GM21367 (cell line): Measurements from ENCODE around the gene TSPEAR.

Experiments
- ATAC-seq: cut with Tn5 transposase; IDR thresholded peaks from one replicate; pipeline ENCODE4 v1.9.1; 2021; ENCODE audit not compliant: unreplicated experiment

TSPEAR gene

GRCh38 chr21:44533121-44533890 lies 178.1 kb downstream of the TSPEAR start:
- ATAC-seq, result no peak

- no peak for ATAC-seq
These were observed 178.7 kb downstream of the TSPEAR start for GRCh38 chr21:44532712-44533111.

DNA sequence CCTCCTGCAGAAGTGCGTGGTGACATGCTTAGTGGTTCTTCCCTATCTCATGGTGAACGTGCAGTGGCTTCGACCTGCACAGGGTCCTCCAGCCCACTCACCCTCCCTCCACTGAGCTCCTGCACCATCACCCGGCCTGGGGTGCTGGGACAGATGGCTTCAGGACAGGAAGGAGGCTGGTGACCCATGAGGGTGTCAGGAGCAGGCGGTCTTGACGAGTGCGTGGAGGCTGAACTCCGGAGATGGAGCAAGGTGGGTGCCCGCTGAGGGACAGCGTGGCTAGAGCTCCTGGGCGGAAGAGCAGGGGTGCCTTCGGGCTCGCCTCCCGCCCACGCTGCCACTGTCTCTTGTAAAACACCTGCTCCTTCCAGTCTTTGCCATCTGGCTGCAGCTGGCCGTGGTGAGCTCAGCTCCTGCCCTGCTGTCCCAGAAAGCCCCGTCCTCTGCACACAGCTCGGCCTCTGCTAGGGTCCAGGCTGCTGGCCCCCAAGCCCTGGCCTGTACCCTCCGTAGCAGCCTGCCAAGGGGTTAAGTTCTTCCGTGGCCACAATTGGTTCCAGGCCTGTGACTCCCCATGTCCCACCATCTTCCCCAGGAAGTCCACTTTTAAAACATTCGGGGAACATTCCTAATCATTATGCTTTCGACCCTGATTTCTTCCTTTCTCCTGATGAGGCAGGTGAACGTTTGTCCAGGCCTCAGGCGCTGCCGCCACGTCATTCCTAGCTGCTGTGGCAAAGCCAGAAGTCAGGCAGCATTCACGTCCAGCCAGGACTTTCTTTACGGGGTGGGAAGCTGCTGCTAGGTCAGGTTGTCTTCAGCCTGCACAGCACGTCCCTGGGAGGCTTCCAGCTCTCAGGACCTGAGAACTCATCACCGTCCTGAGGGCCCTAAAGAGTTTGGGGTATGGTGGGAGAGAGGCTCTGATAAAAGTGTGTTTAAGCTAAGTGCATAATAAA lies 179.5 kb downstream of the TSPEAR start:
- ATAC-seq, result no peak

DNA sequence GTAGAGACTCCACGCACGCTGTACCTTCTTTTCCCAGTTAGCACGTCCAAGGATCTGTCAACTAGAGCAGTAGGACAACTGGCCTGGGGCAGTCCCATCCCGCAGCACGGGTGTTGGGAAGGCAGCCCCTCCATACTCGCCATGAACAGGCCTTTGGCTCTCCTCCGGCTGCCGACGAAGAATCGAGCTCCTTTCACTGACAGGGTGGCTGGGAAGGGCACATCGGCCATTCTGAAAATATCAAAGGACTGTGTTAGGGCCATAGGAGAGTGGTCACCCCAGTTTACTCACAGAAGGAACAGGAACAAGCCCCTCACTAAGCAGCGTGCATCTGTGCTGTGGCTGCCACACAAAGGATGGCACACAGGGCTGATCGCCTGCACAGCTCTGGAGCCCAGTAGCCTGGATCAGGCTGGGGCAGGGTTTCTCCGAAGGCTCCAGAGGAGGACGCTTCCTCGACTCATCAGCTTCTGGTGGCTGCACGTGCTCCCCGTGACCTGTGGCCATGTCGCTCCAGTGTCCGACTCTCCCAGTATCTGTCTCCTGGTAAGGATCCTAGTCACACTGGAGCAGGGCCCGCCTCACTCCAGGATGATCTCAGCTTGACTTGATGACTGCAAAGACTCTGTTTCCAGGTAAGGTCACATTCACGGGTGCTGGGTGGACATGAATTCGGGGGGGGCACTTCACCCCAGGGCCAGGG lies 180.3 kb downstream of the TSPEAR start:
- ATAC-seq, result no peak

GRCh38 chr21:44530221-44530902 lies 181.0 kb downstream of the TSPEAR start:
- no peak for ATAC-seq

DNA sequence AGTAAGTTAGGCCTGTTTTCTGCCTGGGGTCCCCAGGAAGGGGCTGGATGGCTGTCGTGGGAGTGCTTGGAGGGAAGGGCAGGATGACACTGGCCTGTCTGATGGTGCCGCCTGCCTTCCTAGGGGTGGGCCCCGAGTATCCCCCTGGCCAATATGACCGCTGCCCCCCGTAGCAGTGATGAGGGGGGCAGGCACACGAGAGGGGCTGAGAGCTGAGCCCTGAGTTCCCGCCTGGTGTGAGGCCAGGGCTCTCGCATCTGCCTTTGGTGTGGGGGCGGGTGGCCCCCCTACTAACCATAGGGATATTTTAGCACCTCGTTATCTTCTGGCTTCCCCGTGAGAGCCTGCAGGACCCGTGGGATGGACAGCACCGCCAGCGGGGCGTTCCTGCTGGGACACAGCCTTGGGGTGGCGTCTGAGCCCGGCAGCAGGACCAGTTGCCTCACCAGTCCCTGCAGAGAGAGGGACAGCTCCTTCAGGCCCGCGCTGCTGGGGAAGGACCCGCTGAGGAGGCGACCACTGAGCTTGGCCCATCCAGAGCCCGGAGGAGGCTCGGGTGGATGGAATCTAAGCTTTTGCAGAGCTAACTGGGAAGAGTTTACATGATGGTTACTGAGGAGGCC lies 181.8 kb downstream of the TSPEAR start:
- ATAC-seq, result no peak

DNA sequence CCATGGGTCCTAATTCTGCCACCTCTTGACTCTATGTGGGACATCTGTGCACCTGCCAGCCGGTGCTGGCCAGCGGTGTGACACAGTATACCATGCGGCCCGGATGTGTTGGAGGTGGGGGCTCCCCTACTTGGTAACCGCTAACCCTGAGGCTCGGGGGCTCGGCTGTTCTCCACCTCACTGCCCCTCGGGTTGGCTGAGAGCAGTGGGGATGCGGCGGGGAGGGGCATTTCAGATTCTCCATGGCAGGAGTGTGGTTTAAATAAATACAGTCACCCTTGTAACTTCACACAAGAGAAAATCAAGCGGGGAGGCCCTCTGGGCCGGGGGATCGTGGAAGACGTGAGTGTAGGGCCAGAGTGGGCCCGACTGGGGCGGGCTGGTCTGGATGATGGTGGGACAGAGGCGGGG lies 182.4 kb downstream of the TSPEAR start:
- ATAC-seq, result no peak

DNA sequence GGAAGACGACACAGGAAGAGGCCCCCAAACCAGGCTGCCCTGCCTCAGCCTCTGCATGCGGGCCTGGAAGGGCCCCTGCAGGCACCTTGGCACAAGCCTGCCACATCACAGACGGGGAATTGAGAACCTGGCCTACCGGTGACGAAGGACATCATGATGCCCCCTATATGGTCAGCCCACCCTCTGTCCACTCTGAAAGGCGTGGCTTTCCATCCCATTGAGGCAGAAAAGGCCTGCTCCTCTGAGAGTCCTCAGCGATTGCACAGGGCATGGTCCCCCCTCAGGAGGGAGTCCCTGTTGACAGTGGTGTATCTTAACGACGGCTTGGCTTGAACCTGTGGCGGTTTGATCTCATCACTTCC lies 182.8 kb downstream of the TSPEAR start:
- no peak for ATAC-seq

- ATAC-seq, result no peak
These were observed 183.3 kb downstream of the TSPEAR start for GRCh38 chr21:44527983-44528633.

DNA sequence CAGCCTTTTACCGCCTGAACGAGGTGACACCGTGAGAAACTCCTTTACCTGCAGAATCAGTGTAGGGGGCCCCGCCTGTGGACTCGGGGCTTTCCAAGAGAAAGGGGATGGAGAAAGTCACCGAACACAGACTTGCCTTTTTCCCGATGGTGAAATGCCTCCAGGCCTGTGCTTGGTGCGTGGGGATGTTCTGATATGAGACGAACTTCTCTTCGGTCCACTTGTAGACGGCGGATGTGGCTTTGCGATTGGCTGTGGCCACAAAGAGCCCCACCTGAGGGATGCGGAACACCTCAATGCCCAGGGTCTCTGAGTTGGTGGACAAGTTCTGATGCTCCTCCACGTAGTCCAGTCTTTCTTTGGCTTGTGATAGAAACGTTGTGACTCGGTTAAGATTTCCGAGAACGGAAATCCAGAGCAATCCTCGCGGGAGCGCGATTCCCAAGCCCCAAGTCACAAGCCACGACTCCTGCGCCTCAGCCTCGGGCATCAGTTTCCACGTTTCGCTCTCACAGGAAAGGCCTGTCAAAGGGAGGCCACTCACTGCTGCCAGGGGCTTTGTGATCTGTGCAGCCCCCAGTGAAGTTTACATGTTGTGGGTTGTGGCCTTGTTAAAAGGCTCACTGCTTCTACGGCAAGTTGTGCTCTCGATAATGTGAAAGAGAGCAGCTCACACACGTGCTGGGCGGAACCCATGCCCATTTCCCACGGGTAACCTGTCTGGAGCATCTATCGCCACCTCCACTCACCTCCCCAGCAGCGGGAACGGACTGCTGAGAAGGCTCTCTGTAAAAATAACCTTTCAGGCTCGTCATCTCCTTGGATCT lies 184.0 kb downstream of the TSPEAR start:
- ATAC-seq, result no peak

- ATAC-seq, result no peak
These were observed 185.0 kb downstream of the TSPEAR start for GRCh38 chr21:44526096-44526997.

GRCh38 chr21:44525391-44526095 lies 185.8 kb downstream of the TSPEAR start:
- no peak for ATAC-seq

DNA sequence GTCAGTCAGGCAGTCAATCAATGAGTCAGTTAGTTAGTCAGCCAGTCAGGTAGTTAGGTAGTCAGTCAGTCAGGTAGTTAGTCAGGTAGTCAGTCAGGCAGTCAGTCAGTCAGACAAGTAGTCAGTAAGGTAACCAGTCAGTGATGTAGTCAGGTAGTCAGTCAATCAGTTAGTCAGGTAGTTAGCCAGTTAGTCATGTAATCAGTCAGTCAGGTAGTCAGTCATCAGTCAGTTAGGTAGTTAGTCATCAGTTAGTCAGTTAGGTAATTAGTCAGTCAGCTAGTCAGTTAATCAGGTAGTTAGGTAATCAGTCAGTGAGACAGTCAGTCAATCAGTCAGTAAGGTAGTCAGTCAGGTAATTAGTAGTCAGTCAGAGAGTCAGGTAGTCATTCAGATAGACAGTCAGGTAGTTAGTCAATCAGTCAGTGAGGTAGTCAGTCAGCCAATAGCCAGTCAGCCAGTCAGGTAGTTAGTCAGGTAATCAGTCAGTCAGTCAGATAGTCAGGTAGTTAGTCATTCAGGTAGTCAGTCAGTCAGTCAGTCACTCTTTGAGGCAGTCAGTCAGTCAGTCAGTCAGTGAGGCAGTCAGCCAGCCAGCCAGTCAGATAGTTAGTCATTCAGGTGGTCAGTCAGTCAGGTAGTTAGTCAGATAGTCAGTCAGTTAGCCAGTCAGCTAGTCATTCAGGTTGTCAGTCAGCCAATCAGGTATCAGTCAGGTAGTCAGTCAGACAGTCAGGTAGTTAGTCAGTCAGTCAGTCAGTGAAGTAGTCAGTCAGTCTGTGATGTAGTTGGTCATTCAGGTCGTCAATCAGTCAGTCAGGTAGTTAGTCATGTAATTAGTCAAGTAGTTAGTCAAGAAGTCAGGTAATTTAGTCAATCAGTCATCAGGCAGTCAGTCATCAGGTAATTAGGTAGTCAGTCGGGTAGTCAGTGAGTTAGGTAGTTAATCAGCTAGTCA lies 186.7 kb downstream of the TSPEAR start:
- ATAC-seq, result no peak

DNA sequence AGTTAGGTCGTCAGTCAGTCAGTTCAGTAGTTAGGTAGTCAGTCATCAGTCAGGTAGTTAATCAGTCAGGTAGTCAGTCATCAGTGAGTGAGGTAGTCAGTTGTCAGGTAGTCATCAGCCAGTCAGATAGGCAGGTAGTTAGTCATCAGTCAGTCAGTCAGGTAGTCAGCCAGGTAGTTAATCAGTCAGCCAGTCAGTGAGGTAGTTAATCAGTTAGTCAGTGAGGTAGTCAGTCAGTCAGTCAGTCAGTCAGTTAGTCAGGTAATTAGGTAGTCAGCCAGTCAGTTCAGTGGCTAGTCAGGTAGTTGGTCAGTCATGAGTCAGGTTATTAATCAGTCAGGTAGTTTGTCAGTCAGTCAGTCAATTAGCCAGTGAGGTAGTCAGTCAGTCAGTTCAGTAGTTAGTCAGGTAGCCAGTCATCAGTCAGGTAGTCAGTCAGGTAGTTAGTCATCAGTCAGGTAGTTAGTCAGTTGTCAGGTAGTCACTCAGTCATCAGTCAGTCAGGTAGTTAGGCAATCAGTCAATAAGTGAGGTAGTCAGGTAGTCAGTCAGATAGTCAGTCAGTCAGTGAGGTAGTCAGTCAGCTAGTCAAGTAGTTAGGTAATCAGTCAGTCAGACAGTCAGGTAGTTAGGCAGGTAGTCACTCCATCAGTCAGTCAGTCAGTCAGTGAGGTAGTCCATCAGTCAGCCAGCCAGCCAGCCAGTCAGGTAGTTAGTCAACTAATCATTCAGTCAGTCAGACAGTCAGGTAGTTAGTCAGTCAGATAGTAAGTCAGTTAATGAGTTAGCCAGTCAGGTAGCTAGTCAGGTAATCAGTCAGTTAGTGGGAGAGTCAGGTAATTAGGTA lies 187.6 kb downstream of the TSPEAR start:
- ATAC-seq, result no peak

- ATAC-seq, result no peak
These were observed 188.6 kb downstream of the TSPEAR start for GRCh38 chr21:44522753-44523204.
